Skeletal muscle cell (primary cell): ENCODE data around the gene EEF1AKMT4.

Experiments
- DNase-seq: peaks from one replicate; pipeline ENCODE4 v3.0.0-alpha.2; 2010; ENCODE audit warnings: low read depth
- H3K4me3 ChIP-seq: 2 replicates; pipeline ENCODE4 v1.5.1; 2011; ENCODE audit warnings: low read depth, mild to moderate bottlenecking, control low read depth, low read length, moderate library complexity

EEF1AKMT4 gene

DNA sequence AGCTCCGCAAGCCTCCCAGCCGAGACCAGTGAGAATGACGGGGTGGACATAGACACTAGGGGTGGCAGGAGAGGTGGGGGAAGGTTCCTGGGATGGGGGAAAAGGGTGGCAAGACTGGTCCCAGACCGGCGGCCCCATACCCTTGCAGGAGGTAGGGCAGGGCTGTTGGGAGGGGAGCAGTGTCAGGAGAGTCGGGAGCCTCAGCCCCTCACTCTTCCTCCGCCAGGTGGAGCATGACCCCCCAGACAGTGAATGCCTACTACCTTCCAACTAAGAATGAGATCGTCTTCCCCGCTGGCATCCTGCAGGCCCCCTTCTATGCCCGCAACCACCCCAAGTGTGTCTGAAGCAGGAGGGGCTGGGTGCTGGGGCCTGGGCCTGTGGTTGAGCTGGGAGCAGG is 40.9 kb downstream of the EEF1AKMT4 start:
- DNase-seq: no peak
- H3K4me3 ChIP-seq: no peak overlapping the region

DNA sequence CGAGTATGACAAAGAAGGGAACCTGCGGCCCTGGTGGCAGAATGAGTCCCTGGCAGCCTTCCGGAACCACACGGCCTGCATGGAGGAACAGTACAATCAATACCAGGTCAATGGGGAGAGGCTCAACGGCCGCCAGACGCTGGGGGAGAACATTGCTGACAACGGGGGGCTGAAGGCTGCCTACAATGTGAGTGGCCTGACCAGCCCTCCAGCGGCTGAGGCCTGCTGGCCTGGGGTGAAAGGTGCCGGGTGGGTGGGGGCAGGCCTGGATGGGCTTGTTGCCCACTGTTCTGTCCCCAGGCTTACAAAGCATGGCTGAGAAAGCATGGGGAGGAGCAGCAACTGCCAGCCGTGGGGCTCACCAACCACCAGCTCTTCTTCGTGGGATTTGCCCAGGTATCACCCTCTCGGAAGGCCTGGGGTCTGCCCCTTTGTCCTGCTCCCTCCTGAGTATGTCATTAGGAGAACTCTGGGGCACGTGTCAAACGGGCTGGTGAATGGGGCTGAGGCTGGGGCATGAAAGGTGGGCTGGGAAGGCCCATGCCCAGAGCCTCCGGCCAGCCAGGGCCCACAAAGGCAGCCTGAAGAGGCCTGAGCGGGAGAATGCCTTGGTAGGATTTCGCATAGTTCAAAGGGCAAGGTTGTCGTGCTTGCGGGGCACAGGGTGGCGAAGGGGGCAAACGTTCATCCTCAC is 41.7 kb downstream of the EEF1AKMT4 start:
- no peak for DNase-seq
- H3K4me3 ChIP-seq: no peak overlapping the region

DNA sequence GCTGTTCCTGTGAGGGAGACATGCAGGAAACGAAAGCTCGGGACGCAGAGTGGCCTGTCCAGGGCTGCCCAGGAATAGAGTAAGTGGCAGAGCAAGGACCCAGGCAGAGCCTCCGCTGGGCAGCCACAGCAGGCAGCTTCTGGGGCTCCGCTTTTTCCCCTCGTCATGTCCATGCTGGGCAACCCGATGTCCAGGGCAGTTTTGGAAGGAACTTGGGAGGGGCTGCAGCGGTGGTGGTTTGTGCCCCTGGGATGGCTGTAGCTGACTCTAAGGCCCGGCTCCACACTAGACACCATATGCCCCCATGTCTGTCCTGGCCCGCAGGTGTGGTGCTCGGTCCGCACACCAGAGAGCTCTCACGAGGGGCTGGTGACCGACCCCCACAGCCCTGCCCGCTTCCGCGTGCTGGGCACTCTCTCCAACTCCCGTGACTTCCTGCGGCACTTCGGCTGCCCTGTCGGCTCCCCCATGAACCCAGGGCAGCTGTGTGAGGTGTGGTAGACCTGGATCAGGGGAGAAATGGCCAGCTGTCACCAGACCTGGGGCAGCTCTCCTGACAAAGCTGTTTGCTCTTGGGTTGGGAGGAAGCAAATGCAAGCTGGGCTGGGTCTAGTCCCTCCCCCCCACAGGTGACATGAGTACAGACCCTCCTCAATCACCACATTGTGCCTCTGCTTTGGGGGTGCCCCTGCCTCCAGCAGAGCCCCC is 42.4 kb downstream of the EEF1AKMT4 start:
- no peak overlapping the region for H3K4me3 ChIP-seq

DNA sequence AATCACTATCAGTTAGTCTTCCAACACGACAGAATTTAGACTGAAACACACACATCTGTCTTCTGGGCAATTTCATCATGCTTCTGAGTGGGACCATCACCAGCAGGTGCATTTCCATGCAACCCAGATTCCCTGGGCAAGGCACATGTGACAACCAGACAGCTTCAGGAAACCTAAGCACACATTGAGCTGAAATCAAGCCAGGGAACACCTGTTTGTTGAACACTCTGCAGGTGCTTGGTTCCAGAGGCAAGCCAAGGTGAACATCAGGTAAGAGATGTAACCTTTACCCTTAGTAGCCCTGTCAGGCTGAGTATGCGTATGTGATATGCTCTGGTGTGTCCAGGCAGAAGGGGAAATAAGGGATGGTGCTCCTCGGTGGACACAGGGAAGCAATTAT is 46.3 kb downstream of the EEF1AKMT4 start:
- H3K4me3 ChIP-seq: no peak overlapping the region

More for the DNA sequence above, 42.4 kb downstream of the EEF1AKMT4 start:
- no peak for DNase-seq

DNA sequence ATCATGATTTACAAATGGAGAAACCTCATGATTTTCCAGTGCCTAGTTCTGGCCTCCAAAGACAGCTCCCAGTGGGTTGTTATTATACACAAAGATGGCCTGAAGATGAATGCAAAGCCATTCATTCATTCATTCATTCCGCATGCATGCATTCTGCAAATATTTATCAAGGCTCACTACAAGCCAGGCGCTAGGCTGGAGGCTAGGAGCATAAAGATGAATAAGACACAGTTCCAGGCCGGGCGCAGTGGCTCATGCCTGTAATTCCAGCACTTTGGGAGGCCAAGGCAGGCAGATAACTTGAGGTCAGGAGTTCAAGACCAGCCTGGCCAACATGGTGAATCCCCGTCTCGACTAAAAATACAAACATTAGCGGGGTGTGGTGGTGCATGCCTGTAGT is 47.1 kb downstream of the EEF1AKMT4 start:
- no peak overlapping the region for H3K4me3 ChIP-seq
- no peak for DNase-seq

More for the DNA sequence above, 46.3 kb downstream of the EEF1AKMT4 start:
- no peak for DNase-seq

DNA sequence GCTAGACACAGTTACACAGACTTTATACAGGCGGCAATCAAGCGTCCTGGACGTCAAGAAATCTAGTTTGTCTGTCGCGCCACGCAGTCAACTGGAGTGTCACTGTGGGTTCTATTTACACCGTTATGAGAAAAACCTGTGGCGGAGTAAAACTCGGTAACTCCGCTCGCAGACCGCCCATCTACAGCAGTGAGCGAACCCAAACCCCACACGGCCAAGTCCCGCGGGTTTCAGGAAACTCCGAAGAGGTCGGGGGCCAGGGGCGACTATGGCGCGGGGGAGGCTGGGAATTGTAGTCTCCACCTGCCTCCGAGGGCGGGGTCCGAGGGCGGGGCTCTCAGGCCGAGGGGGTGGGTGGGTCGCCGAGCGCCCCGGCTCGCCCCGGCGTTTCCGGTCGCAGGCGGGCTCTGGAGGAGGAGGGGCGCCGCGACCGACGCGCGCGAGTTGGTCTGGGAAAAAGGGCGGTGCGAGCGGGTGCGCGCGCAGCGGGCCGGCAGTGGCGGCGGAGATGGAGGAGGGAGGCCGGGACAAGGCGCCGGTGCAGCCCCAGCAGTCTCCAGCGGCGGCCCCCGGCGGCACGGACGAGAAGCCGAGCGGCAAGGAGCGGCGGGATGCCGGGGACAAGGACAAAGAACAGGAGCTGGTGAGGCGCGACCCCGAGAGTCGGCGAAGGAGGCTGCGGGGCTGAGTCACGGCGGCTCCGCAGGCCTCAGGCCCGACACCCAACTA is 49.5 kb downstream of the EEF1AKMT4 start, which contains the start of gene PSMD2:
PSMD2 (plus strand) TSS at position 483 of the 729 bp plus-strand sequence; CDS start at position 509, 26 bp downstream.
- H3K4me3 ChIP-seq: peak within 1 kb of the TSS; percentile 96
- DNase-seq: peak; percentile 84

DNA sequence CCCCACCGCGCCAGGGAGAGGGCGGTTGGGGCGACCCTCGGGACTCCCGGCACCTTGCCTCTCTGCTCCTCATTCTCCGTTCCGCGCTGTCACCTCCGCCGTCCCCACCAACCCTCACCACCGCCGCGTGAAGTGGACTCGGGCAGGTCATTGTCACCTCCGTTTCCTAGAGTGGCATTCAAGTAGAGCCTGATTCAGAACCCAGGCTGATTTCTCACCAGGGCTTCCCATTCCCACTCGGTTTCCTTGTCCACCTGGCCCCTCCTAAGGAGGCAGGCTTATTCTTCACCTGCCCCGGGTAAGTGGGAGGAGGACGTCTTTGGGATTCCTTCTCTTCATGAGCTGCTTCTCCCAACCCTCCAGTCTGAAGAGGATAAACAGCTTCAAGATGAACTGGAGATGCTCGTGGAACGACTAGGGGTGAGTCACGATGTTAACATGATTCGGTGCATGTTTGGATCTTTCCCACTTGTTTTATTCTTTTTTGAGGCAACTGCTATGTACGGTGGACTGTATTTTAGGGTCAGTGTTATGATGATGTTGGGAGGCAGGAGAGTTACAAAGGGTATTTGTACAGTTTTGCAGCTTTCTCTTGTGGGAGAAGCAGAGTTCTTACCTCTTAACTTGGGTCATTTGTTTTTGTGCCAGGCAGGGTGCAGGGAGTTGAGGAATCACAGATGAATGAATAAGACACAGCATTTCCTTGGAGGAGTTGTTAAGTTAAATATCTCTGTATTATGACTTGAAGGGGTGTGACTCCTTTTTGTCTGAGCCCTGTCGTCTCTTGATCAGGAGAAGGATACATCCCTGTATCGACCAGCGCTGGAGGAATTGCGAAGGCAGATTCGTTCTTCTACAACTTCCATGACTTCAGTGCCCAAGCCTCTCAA is 50.3 kb downstream of the EEF1AKMT4 start:
- H3K4me3 ChIP-seq: peak overlapping the region; percentile 96

DNA sequence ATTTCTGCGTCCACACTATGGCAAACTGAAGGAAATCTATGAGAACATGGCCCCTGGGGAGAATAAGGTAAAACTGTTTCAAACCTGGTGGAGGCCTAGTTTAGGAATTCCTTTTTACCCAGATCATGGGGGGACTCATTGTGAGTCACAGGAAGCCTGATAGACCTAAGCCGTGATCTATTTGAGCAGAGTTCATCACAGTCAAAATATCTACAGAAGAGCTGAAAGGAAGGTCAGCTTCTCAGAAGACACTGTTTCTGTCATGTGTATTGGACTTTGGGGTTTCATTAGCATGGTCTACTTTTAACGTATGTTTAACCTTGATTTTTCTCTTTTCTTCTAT is 50.9 kb downstream of the EEF1AKMT4 start:
- DNase-seq: no peak
- H3K4me3 ChIP-seq: peak overlapping the region; percentile 96

More for the DNA sequence above, 50.3 kb downstream of the EEF1AKMT4 start:
- no peak for DNase-seq

DNA sequence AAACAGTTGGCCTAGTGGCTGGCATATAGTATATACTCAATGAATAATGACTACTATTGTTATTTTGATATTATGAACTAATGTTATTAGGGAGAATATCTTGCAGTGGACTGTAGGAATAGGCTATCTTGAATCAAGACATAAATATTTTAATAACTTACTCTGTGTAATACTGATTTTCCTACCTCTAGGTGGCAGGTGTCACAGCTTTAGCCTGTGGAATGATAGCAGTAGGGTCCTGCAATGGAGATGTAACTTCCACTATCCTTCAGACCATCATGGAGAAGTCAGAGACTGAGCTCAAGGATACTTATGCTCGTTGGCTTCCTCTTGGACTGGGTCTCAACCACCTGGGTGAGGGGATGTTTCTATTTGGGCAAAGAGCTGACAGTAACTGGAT is 56.1 kb downstream of the EEF1AKMT4 start:
- no peak for DNase-seq
- no peak overlapping the region for H3K4me3 ChIP-seq

DNA sequence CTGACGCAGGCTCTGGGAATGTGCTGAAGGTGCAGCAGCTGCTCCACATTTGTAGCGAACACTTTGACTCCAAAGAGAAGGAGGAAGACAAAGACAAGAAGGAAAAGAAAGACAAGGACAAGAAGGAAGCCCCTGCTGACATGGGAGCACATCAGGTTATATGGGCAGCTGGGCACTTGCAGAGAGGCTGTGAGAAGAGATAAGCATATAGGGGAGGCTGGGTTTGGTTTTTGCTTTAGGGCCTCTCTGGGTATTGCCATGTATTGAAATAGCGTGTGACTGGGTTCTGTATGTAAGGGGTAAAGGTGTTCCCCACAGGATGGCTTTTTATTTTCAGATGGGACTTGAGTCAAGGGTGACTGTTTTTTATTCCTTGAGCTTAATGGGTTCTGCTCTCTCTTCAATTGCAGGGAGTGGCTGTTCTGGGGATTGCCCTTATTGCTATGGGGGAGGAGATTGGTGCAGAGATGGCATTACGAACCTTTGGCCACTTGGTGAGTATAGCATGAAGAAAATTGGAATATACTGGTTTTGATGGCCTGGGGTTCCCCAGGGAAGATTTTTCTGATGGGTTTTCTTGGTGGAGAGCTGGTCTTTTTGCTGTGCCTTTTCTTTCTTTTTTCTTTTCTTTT is 57.0 kb downstream of the EEF1AKMT4 start:
- no peak for DNase-seq
- H3K4me3 ChIP-seq: no peak overlapping the region

DNA sequence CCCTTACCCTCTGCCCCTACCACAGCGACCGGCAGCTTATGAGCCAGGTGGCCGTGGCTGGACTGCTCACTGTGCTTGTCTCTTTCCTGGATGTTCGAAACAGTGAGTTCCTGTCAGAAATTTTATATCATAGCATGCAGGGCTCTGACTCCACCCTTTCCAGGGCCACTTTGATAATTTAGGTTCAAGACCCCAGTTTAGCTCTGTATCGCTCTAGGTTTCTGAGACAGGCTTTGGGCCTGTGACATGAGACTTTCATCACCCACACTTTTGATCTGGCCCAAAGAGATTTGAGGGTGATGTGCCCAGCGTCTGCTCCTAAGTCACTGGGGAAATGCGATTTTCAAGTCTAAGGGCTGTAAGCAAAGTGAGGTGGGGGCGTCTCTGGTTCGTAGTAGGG is 58.4 kb downstream of the EEF1AKMT4 start:
- no peak overlapping the region for H3K4me3 ChIP-seq
- no peak for DNase-seq
